HL-60 (cell line): ENCODE results near the gene WDR55.

ENCODE experiments used
- GABPA ChIP-seq: IDR thresholded peaks from 2 replicates; pipeline ENCODE4 v1.6.1; 2012; ENCODE audit warnings: low read depth
- POLR2AphosphoS5 ChIP-seq: IDR thresholded peaks from 2 replicates; pipeline ENCODE4 v1.6.1; 2012; ENCODE audit warnings: low read depth
- SPI1 ChIP-seq: IDR thresholded peaks from 2 replicates; pipeline ENCODE4 v1.6.1; 2012; ENCODE audit warnings: low read depth, mild to moderate bottlenecking, borderline replicate concordance
- TF ChIP-seq, protein P1 (sequence below): IDR thresholded peaks from one replicate; pipeline ENCODE4 v1.5.1; 2011; ENCODE audit warnings: low read length, control low read depth, inconsistent platforms; ENCODE audit not compliant: insufficient read depth
- TF ChIP-seq, protein P2 (sequence below): IDR thresholded peaks from 2 replicates; pipeline ENCODE4 v1.6.1; 2012; ENCODE audit warnings: low read depth; ENCODE audit not compliant: insufficient replicate concordance

DNA sequence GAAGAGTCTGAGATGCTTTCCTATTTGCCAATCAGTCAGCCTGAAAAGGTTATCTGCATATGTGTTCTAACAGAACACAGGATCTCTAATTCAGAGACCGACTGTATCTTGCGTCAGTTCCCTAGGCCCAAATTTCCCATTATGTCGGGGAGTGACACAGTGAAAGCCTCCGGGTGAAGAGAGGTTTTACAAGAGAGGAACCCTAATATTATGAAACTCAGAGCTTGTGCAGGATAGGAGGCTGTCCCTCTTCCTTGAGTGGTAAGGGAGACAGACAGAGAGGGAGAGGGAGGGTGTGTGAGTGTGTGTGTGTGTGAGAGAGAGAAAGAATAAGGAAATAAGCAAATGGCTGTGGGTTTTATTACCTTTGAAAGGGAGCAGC, 33.7 kb upstream of the WDR55 start:
- TF ChIP-seq, protein P1, sequence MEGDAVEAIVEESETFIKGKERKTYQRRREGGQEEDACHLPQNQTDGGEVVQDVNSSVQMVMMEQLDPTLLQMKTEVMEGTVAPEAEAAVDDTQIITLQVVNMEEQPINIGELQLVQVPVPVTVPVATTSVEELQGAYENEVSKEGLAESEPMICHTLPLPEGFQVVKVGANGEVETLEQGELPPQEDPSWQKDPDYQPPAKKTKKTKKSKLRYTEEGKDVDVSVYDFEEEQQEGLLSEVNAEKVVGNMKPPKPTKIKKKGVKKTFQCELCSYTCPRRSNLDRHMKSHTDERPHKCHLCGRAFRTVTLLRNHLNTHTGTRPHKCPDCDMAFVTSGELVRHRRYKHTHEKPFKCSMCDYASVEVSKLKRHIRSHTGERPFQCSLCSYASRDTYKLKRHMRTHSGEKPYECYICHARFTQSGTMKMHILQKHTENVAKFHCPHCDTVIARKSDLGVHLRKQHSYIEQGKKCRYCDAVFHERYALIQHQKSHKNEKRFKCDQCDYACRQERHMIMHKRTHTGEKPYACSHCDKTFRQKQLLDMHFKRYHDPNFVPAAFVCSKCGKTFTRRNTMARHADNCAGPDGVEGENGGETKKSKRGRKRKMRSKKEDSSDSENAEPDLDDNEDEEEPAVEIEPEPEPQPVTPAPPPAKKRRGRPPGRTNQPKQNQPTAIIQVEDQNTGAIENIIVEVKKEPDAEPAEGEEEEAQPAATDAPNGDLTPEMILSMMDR: no peak
- no peak for TF ChIP-seq GABPA
- TF ChIP-seq, protein P2, sequence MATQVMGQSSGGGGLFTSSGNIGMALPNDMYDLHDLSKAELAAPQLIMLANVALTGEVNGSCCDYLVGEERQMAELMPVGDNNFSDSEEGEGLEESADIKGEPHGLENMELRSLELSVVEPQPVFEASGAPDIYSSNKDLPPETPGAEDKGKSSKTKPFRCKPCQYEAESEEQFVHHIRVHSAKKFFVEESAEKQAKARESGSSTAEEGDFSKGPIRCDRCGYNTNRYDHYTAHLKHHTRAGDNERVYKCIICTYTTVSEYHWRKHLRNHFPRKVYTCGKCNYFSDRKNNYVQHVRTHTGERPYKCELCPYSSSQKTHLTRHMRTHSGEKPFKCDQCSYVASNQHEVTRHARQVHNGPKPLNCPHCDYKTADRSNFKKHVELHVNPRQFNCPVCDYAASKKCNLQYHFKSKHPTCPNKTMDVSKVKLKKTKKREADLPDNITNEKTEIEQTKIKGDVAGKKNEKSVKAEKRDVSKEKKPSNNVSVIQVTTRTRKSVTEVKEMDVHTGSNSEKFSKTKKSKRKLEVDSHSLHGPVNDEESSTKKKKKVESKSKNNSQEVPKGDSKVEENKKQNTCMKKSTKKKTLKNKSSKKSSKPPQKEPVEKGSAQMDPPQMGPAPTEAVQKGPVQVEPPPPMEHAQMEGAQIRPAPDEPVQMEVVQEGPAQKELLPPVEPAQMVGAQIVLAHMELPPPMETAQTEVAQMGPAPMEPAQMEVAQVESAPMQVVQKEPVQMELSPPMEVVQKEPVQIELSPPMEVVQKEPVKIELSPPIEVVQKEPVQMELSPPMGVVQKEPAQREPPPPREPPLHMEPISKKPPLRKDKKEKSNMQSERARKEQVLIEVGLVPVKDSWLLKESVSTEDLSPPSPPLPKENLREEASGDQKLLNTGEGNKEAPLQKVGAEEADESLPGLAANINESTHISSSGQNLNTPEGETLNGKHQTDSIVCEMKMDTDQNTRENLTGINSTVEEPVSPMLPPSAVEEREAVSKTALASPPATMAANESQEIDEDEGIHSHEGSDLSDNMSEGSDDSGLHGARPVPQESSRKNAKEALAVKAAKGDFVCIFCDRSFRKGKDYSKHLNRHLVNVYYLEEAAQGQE: no peak
- no peak for TF ChIP-seq POLR2AphosphoS5
- TF ChIP-seq SPI1: peak; percentile 60; the same call in 1 of the 2 replicates
